GM21381 (cell line): Measurements from ENCODE around the gene OPTC.

Experiments
- ATAC-seq: cut with Tn5 transposase; IDR thresholded peaks from one replicate; pipeline ENCODE4 v1.9.1; 2021; ENCODE audit warnings: mild to moderate bottlenecking, moderate library complexity; ENCODE audit not compliant: unreplicated experiment

The OPTC gene

DNA sequence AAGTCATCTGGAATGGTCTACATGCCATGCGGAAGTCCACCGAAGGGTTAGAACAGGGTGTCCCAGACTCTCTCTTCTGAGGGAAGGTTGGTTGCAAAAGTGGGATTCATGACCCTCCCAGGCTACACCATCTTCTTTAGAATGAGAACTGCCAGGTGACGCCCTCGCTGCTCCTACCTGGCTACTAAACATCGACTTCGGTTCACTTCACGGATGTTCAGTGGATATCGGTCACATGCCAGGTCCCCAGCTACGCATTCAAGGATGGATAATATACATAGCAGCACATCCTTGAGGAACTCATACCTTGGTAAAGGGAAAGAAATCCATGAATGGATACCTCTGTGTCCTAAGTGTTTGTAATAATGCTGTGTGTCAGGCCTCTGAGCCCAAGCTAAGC lies 3.3 kb upstream of the OPTC start:
- ATAC-seq, result no peak

DNA sequence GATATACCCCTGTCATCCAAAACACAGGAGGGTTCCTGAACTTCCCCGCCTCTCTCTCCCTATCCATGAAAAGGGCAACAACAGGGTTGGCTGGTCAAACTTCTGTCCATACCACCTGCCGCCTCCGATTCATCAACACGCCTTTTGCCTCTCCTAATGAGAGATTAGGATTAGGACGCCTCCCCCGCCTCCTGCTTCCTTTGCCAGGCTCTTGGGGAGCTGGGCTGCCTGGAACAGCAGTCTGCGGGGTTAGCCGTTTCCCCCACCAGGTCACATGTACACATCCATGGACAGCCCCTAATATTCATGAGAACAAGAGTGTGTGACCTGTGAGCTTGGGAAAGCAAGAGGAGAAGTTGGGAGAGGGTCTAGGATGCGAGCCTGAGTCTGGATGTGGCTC lies 2.3 kb upstream of the OPTC start:
- ATAC-seq, result no peak

DNA sequence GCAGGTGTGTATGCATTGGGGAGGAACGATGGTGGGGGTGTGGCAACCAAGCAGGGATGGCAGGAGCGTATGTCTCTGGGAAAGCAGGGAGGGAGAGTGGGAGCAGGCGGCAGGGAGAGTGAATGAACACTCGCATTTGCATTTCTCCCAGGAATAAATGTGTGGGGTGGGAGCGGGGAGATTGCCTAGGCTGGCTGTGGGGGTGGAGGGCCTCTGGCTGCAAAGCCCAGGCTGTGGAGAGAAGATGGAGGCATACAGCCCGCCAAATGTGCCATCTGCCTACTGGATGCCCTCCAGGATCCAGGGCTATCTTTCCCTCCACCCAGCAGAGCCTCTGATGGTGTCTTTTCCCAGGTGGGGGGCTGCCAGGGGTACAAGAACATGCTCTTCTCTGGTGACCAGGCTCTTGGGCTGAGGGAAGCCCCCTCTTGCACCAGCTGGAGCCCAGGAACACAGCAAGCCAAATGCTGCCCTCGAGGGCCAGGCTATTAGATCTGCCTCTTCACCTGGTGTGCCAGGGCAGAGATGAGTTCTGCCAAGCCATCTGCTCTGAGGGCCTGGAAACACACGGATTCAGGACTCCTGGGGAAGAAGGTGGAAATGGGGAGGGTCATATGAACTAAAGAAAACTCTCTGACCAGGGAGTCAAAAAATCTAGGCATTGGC lies 1.7 kb upstream of the OPTC start:
- ATAC-seq, result no peak

DNA sequence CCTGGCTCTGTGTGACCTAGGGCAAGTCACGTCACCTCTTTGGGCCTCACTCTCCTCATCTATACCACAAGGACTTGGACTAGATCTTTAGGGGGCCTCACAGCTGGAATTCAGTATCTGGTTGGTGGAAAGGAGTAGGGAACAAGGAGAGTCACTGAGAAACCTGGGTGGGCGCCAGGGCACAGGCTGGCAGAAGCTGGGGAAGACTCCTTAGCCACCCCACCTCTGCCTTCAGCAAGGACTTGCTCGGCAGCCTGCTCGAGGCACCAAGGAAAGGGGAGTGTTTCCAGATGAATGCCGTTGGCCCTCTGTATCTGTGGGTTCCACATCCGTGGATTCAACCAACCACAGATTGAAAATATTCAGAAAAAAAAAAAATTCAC lies 1.2 kb upstream of the OPTC start:
- ATAC-seq, result no peak

DNA sequence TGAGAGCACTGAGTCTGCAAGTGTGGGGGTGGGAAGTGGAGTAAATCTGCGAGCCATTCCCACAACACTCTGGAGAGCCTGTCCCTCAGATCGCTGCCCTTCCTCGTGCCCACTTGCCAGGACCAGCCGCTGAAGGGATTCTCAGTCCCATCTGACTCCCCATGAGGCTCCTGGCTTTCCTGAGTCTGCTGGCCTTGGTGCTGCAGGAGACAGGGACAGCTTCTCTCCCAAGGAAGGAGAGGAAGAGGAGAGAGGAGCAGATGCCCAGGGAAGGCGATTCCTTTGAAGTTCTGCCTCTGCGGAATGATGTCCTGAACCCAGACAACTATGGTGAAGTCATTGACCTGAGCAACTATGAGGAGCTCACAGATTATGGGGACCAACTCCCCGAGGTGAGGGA lies 1.9 kb downstream of the OPTC start:
- no peak for ATAC-seq

DNA sequence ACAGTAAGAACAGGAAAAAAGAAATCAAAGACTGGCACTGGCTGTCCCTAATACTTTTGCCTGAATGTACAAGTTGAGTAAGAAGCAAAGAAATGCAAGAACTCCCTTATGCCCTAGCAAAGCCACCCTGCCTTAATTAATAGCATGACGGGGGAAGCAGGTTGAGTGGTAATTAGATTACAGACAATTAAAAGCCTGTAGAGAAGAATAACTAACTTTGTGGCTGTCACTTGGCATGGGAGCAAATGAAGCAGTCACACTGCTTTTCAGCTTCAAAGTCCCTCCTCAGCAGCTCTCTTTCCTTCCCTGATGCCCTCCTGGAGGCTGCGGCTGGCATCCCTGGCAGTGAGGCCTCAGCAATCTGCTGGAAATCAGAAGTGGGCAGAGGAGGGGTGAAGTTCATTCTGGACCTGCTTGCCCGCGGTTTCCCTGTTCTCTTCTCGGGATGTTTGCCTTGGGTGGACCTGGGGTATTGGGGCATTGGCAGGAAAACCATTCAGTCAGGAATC lies 3.4 kb downstream of the OPTC start:
- ATAC-seq, result no peak

DNA sequence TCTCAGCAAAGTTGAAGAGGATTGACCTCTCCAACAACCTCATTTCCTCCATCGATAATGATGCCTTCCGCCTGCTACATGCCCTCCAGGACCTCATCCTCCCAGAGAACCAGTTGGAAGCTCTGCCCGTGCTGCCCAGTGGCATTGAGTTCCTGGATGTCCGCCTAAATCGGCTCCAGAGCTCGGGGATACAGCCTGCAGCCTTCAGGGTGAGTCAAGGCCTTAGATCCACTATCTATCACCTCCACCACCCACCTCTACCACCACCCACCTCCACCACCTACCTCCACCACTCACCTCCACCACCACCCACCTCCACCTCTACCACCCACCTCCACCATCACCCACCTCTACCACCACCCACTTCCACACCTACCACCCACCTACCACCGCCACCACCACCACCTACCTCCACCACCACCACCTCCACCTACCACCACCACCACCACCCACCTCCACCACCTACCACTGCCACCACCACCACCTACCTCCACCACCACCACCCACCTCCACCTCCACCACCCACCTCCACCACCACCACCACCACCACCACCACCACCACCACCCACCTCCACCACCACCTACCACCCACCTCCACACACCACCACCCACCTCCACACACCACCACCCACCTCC lies 5.8 kb downstream of the OPTC start:
- no peak for ATAC-seq

DNA sequence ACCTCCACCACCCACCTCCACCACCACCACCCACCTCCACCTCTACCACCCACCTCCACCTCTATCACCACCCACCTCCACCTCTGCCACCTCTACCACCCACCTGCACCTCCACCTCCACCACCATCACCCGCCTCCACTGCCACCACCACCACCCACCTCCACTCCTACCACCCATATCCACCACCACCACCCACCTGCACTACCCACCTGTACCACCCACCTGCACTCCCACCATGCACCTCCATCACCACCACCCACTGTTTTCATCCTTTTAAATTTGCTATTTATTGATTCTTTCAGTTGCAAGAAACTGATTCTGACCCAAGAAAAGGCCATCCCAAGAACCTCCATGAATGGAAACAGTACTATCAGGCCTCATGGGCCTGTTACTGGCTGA lies 6.3 kb downstream of the OPTC start:
- ATAC-seq, result no peak

DNA sequence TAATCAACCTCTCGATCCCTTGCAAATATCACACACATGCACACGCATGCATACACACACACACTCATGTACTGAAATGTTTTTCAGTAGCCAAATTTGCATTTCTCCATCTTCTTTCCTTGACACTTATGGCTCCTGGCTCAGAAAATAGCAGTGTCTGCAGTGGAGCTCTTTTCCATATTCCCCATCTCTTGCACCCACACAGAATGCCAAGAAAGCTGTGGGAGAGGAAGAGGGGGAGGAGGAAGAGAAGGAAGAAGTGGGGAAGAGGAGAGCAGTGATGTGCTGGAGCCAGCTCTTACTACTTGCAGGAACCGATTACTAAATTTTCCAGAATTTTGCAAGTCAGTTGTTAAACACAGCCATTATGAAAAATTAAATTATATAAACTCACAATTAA lies 9.9 kb downstream of the OPTC start:
- no peak for ATAC-seq

DNA sequence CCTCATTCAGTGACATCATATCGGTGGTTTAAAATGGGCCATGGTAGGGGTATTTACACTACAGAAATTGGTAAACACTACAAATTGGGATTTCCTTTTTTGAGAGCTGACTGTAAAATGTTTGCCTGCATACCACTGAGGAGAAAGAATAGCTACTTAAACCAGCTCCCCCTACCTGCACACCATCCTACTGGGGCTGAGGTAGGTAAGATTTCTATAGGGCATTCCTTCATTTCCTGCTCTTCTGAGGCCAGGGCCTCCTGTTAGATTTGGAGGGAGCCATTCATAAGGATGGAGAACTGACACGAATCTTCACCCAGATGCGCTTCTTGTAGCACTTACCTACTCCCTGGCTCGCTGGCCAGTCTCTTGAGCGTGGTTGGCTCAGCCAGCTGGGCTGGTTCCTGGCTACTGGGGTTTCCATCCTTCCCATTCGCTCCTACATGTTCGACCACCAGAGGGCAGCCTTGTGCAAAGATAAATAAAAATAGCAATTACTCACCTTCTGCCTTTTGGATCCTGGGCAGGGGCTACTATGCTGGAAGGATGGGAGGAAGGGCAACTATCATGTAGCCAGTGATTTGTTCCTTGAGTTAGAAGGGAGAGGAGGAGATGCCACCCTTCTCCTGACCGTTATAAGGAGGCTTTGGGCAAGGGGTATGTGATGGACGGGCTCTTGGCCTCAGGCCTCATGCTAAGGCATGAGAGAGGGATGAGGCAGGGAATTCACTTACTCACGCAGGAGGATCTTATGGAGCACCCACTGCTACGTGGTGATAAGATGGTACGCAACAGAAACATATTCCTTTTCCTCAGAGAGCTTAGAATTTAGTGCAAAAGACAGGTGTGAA lies 10.7 kb downstream of the OPTC start:
- ATAC-seq, result no peak

DNA sequence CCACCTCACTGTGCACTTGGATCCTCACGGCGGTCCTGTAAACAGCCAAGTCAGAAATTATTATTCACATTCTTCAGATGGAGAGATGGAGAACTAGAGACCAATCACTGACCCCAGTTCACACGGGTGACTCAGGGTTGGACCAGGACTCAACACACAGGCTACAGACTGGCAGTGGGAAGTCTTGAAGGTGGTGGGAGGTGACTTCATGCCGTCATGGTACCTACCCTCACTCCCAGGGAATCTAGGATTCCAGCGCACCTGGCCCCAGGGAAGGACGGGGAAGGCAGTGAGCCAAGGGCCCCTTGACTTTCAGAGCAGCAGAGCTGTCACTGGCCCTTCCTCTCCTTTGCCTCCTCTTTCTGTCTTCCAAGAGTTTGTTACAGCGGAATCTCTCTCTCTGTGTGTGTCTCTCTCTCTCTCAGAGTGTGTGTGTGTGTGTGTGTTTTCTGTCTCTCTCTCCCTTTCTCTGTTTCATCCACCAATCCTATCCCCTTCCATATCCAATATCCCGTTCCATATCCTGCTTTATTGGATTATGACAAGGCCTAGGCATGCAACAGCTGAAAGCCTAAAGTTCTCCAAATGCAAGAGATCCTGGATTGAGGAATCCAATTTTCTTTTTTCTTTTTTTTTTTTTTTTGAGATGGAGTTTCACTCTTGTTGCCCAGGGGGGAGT lies 11.7 kb downstream of the OPTC start:
- ATAC-seq, result no peak

DNA sequence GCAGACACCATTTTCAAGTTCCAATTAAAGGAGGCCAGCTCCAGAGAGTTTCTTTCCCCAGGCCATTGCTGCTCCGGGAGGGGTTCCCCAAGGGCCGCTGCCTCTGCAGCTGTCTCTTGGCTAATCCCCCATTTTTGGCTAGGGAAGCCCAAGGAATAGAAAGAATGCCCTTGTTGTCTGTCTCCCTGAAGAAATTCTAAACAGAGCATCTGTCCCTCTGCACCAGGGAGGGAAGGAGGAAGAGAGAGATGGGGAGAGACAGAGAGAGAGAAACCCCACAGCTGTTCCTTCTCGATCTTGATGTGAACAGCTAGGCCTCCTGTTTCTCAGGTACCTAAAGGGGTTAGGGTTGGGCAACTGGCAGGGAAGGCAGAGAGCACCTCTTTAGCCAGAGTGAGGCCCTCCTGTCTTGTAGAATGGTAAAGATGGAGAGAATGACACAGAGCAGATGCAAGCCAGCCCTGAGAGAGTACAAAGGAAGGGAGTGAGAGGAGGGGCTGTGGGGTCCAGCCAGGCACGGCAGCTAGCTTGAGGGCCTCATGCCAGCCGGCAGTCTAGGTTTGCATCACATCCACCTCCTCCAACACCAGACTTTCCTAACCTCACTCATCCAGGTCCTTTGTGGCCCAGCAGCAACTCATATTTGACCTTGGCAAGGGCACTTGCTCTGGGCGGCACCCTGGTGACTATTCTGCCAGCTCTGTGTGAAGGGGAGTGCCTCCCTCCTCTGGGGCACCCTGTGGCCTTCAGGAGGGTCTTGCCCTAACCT lies 13.1 kb downstream of the OPTC start:
- ATAC-seq, result no peak

DNA sequence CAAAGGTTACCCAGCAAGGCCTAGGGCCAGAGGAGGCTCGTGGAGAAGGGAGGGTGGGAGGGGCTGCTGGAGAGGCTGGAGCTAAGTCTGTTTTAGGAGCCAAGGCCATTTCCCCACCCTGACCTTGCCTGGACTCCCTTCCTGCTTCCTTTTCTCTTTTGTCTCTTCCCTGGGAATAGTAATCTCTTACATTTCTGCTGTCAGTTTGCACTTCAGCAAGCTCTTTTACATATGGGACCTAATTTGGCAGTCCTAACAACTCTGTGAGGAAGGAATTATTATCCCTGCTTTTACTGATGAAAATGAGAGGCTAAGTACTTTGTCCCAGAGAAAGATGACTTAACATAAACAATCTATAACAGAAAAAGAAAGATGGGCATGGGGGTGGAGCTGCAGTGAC lies 13.8 kb downstream of the OPTC start:
- ATAC-seq, result no peak

DNA sequence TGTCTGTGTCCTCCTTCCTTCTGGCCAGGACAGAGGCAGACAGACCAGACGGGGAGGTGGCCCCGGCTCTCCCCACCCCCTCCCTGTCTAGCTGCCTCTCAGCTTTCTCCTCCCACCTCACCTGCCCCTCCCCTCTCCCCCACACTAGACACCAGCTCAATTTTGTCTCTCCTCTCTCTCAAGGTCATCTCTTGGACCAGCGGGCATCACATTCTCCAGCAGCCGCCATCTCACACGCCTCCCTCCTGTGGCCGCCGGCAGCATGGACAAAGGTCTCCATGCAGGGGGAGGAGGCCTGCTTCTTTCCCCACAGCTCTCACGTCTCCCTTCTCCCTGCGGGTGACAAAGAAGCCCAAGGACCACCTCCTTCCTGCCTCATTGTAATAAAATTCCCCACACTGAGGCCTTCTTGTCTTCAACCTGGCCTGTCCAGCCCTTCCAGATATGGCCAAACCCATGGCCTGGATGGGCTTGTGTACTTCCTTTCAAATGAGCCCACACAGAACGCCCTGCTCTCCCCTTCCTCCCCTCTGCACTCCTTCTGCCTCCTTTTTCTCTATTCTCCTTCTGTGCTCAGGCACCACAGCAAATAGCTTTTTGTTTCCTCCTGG lies 14.6 kb downstream of the OPTC start:
- ATAC-seq, result no peak

DNA sequence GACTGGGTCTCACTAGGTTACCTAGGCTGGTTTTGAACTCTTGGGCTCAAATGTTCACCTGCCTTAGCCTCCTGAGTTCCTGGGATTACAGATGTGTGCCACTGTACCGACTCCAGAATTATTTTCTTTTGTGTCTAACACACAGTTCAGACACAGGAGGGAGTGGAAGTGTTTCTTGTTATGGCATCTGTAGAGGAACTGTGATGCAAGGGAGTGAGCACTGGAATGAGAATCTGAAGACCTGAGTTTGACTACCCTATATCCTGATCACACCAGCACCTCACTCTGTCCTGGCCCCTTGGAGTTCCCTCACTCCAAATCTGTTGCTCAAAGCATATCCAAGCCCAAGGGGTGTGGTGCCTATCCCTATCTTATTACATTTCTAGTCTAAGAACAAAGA lies 15.2 kb downstream of the OPTC start:
- no peak for ATAC-seq

DNA sequence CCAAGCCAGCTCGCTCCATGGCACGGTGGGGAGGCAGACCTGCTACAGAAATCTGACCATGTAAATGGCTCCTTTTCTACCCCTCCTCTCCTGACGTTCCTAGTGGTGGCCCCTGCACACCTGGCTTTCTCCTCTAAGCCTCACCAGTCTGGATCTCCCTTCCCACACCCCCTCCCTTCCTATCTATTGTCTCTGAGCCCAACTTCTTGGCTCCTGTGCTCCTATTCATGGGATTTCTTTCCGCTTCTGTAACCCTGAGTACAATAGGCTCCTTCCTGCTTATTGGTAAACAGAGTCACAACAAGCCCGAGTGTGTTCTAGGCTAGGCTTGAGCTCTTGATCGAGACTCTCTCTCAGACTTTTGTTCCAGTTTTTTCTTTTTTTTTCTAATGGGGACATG lies 17.6 kb downstream of the OPTC start:
- ATAC-seq, result no peak

DNA sequence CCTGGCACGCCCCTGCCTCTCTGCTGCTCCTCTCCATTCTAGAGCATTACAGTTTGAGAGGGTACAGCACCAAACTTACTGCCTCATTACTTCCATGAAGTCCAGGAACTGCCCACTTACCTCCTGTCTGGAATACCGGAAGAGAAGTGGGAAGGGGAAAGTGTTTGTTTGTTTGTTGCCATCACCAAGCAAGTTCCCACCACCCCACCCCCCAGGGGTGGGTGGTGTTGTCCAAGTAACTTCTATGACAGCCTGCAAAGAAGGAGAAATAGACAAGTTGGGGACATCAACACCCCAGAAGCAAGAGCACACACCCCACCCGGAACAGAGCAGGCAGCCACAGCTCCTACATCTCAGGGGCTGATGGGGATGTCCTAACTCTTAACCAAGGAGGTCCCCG lies 18.0 kb downstream of the OPTC start:
- no peak for ATAC-seq

DNA sequence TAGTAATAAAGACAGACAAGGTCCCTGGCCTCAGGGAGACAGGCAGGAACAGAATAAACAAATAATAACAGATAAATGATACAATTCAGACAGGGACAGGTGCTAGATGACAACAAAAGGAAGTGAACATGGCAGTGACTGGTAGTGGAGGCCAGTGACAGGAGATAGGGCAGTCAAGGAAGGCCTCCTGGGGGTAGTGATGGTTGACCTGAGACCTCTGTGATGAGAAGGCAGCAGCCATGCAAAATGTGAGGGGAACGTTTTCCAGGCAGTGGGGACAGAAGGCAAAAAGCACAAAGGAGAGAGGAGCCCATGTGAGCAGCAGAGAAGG lies 18.5 kb downstream of the OPTC start:
- no peak for ATAC-seq

DNA sequence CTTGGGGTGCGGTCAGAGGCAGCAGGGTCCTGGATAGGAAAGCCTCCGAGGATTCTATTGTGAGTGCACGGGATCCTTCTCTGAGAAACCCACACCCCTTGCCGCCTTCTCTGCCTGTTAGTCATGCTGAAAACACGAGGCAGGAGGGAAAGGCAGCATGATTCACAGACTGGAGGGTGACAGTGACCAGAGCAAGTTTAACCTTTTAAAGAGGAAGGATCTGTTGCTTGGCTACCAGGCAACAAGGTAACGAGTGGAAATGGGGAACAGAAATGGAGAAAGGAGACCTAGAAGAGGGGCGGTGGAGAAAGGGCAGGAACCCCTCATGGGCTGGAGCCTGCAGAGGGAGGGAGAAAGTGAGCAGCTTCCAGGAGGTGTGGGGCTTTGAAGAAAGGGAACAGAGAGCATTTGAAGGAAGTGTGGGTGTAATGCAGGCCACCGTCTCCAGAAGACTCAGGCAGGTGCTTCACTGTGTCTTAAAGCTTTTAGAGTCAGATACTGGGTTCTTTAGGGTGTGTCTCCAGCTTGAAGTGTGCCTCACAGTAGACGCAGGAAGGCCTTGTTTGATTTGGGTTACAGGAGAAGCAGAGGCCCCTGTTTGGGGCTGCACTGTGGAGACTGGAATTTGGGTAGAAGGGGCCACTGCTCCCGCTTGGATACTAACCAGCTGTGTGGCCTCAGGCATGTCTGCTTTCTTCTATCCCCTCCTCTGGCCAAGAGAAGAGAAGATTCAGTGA lies 19.1 kb downstream of the OPTC start:
- no peak for ATAC-seq

DNA sequence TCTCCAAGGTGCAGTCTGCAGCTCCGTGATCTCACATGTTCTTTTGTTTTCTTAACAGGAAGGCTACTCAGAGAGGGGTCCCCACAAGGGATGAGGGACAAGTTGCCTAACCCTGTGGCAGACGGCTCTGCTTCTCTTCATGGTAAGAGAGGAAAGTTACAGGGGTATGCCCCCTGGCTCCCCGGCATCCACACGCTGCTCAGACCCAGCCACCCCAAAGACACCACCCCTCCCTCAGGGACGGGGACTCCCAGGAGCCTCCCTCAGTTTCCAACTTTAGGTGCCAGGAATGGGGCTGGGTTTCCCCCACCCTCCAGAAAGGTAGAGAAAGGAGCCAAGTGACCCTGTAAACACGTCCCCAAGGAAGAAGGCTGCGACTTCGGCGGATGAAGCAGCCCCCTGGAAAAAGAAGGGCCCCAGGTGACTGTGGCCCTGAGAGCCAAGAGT lies 19.7 kb downstream of the OPTC start:
- ATAC-seq, result no peak
